HG03175 (cell line): ENCODE data around the gene SLC22A1.

ENCODE experiments used
- ATAC-seq: cut with Tn5 transposase; IDR thresholded peaks from one replicate; pipeline ENCODE4 v1.9.1; 2021; ENCODE audit warnings: mild to moderate bottlenecking, moderate library complexity; ENCODE audit not compliant: unreplicated experiment

The SLC22A1 gene

DNA sequence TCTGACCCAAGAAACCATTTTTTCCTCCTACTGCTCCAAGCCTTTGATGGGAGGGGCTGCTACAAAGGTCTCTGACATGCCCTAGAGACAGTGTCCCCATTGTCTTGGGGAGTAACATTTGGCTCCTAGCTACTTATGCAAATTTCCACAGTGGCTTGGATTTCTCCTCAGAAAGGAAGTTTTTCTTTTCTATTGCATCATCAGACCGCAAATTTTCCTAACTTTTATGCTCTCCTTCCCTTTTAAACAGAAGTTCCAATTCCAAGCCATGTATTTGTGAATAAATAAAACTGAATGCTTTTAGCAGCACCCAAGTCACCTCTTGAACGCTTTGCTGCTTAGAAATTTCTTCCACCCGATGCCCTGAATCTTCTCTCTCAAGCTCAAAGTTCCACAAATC lies 86.0 kb downstream of the SLC22A1 start:
- ATAC-seq = no peak
